Type B pancreatic cell (in vitro differentiated cells): ENCODE measurements around the gene PPY. TPM values are rescaled to one million over a fixed set of nuclear protein-coding genes. Genes with fewer than 3 reads are reported as not detected.

Experiments used
- DNase-seq: peaks from one replicate; pipeline ENCODE4 v3.0.0; 2021; ENCODE audit warnings: mixed read lengths; ENCODE audit not compliant: unreplicated experiment; ENCODE audit errors: extremely low spot score
- H3K27ac Mint-ChIP-seq: 2 replicates; pipeline ENCODE4 v1.8.0; 2021; ENCODE audit warnings: mild to moderate bottlenecking, mixed read lengths
- H3K27me3 Mint-ChIP-seq: 2 replicates; pipeline ENCODE4 v1.8.0; 2021; ENCODE audit warnings: mixed read lengths
- H3K36me3 Mint-ChIP-seq: 2 replicates; pipeline ENCODE4 v1.8.0; 2021; ENCODE audit warnings: mixed read lengths
- H3K4me1 Mint-ChIP-seq: one replicate; pipeline ENCODE4 v1.8.0; 2021; ENCODE audit warnings: mixed read lengths; ENCODE audit not compliant: unreplicated experiment
- H3K4me3 Mint-ChIP-seq: 2 replicates; pipeline ENCODE4 v1.8.0; 2021; ENCODE audit warnings: mild to moderate bottlenecking, mixed read lengths
- H3K9me3 Mint-ChIP-seq: 2 replicates; pipeline ENCODE4 v1.8.0; 2021; ENCODE audit warnings: mixed read lengths
- total RNA-seq: library from RNA; stranded (reverse); gene quantifications from 2 replicates; pipeline ENCODE4 v1.2.1, GENCODE V29; 2021; ENCODE audit warnings: low replicate concordance
- TF ChIP-seq, protein P1 (sequence below): fragments of 200-600 bp; sonication (generic); conservative IDR thresholded peaks from 2 replicates; pipeline ENCODE4 v1.5.0; 2021; ENCODE audit warnings: antibody characterized with exemption, mild to moderate bottlenecking

The PPY gene
- total RNA-seq, 1 donor from 2014 or later = 65.9 TPM

- H3K36me3 Mint-ChIP-seq = no peaks in the 10 kb centered on the region
- H3K27me3 Mint-ChIP-seq = peaks cover 52% of the 10 kb centered on the region
- no peaks in the 10 kb centered on the region for H3K4me1 Mint-ChIP-seq
- H3K9me3 Mint-ChIP-seq = no peaks in the 10 kb centered on the region
- TF ChIP-seq, protein P1, sequence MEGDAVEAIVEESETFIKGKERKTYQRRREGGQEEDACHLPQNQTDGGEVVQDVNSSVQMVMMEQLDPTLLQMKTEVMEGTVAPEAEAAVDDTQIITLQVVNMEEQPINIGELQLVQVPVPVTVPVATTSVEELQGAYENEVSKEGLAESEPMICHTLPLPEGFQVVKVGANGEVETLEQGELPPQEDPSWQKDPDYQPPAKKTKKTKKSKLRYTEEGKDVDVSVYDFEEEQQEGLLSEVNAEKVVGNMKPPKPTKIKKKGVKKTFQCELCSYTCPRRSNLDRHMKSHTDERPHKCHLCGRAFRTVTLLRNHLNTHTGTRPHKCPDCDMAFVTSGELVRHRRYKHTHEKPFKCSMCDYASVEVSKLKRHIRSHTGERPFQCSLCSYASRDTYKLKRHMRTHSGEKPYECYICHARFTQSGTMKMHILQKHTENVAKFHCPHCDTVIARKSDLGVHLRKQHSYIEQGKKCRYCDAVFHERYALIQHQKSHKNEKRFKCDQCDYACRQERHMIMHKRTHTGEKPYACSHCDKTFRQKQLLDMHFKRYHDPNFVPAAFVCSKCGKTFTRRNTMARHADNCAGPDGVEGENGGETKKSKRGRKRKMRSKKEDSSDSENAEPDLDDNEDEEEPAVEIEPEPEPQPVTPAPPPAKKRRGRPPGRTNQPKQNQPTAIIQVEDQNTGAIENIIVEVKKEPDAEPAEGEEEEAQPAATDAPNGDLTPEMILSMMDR = no peak
- no peak for DNase-seq
- no peak overlapping the region for H3K27ac Mint-ChIP-seq
- no peak overlapping the region for H3K4me3 Mint-ChIP-seq
These were observed 16.6 kb upstream of the PPY start for GRCh38 chr17:43958748-43959352.

DNA sequence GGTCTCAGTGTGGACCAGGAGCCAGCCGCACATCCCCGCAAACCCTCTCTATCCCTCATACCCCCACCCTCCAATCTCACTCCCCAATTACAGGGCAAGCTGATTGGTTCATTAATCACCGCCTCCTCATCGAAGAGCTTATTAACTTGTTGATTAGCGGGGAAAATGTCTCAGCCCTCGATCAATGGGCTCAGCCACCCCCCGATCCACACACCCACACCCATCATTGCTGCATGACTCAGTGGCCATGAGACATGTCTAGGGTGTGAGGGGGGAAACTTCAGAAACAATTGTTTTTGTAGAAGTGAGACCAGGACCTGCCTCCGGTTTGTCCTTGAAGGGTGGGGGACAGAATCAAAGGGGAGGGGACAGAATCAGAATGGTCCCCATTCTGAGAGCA is 13.9 kb upstream of the PPY start:
- Mint-ChIP-seq H3K27ac (no peak overlapping the region), H3K9me3 (no peaks in the 10 kb centered on the region), H3K4me3 (no peak overlapping the region), H3K27me3 (peaks cover 52% of the 10 kb centered on the region), H3K36me3 (no peaks in the 10 kb centered on the region), H3K4me1 (peaks cover 6% of the 10 kb centered on the region)
- DNase-seq = no peak
- TF ChIP-seq, protein P1 = no peak

DNA sequence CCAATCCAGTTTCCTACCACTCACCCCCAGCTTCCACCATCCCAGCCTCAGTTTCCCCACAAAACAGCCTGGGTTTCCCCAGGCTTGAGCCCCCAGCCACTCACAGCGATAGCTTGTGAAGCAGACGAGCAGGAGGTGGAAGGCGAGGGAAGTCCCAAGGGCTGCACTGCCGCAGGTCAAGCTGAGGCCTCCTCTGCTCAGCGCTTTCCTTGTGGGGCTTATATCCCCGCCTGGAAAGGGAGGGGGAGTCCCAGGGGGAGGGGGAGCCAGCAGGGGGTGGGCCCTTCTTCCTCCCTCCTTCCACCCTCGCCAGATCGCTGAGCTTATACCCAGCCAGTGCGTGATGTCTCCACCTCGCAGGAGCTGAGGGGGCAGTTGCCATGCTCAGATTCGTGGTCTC is 11.5 kb upstream of the PPY start, which contains the start of gene PYY:
Gene PYY (minus strand): TSS at position 195 of the 400 bp plus-strand sequence. CDS start 457 bp downstream, outside the sequence.
- Mint-ChIP-seq H3K27me3 (peaks cover 77% of the 10 kb centered on the region), H3K4me1 (peaks cover 6% of the 10 kb centered on the region), H3K36me3 (no peaks in the 10 kb centered on the region), H3K27ac (no peak within 1 kb of the TSS), H3K4me3 (peak within 1 kb of the TSS; percentile 69), H3K9me3 (no peaks in the 10 kb centered on the region)
- TF ChIP-seq, protein P1 = no peak
- DNase-seq = no peak

GRCh38 chr17:43952724-43953666 is 10.7 kb upstream of the PPY start:
- Mint-ChIP-seq H3K27ac (no peak overlapping the region), H3K9me3 (no peaks in the 10 kb centered on the region), H3K36me3 (no peaks in the 10 kb centered on the region), H3K4me3 (peak overlapping the region; percentile 69), H3K27me3 (peaks cover 78% of the 10 kb centered on the region), H3K4me1 (peaks cover 6% of the 10 kb centered on the region)
- no peak for DNase-seq
- TF ChIP-seq, protein P1 = no peak

DNA sequence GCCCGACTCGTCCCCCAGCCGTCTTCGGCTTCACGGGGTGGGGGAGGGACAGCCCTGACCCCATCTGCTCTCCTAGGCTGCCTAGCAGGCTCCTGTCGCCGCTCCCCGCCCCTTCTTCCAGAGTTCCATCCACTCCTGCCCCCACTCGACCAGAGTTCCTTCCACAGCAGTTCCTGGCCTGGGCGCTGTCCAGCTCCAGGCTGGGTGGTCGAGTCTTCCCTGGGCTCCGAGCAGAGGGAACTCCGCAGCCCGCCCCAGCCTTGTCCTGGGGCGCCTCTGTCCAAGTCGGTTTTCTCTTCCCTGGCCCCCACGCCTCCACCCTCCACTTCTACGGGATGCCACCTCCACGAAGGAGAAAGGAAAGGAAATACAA is 10.1 kb upstream of the PPY start:
- no peaks in the 10 kb centered on the region for H3K36me3 Mint-ChIP-seq
- DNase-seq = no peak
- no peak overlapping the region for H3K27ac Mint-ChIP-seq

More for the DNA sequence above, 10.1 kb upstream of the PPY start:
- TF ChIP-seq, protein P1 = no peak
- Mint-ChIP-seq H3K27me3 (peaks cover 82% of the 10 kb centered on the region), H3K4me1 (peaks cover 6% of the 10 kb centered on the region), H3K9me3 (no peaks in the 10 kb centered on the region), H3K4me3 (peak overlapping the region; percentile 68)
